H1 (cell line): Measurements from ENCODE around the gene CACNA1C. TPM values are rescaled to one million over a fixed set of nuclear protein-coding genes. Genes with fewer than 3 reads are reported as not detected.

Experiments used
- CTCF ChIA-PET: fragments of 300-600 bp; sonication (Branson Sonifier 250); formaldehyde crosslinking; loops from one replicate; lab custom pipeline; 2021; ENCODE audit not compliant: partially characterized antibody; lab: Charles Lee
- POLR2A ChIA-PET: fragments of 300-600 bp; sonication (Branson Sonifier 250); formaldehyde crosslinking; loops from one replicate; lab custom pipeline; 2021; ENCODE audit warnings: inconsistent platforms; ENCODE audit not compliant: partially characterized antibody; lab: Charles Lee
- DNase-seq, 2 experiments: peaks; one replicate each; pipeline versions ENCODE4 v3.0.0 to v3.0.0-alpha.2; 2010 to 2022; ENCODE audit warnings: low spot score in 2 of 2, low read depth in 1 of 2, mixed read lengths in 1 of 2
- FAIRE-seq: peaks from 2 replicates; lab custom pipeline; 2011; peaks lifted over from hg19 to GRCh38; lab: Jason Lieb, UNC
- H2AFZ ChIP-seq: 2 replicates; pipeline ENCODE4 v1.8.1; 2012; ENCODE audit warnings: low read length, inconsistent platforms
- H2AK5ac ChIP-seq: 2 replicates; pipeline ENCODE4 v1.6.1; 2013; ENCODE audit warnings: low read depth, low read length
- H2BK120ac ChIP-seq: replicated peaks from 2 replicates; pipeline ENCODE3; 2013; ENCODE audit warnings: low read depth, low read length, inconsistent platforms
- H2BK12ac ChIP-seq: 2 replicates; pipeline ENCODE4 v1.6.1; 2013; ENCODE audit warnings: low read depth, low read length
- H2BK15ac ChIP-seq: 2 replicates; pipeline ENCODE4 v1.6.1; 2013; ENCODE audit warnings: low read length
- H2BK20ac ChIP-seq: 2 replicates; pipeline ENCODE4 v1.6.1; 2013; ENCODE audit warnings: low read length
- H2BK5ac ChIP-seq: 2 replicates; pipeline ENCODE4 v1.6.1; 2013; ENCODE audit warnings: low read depth, low read length
- H3K14ac ChIP-seq: 2 replicates; pipeline ENCODE4 v1.6.1; 2013; ENCODE audit warnings: inconsistent platforms; ENCODE audit not compliant: insufficient read length
- H3K18ac ChIP-seq: 2 replicates; pipeline ENCODE4 v1.6.1; 2013; ENCODE audit warnings: low read length; ENCODE audit errors: extremely low read depth
- H3K23ac ChIP-seq: 2 replicates; pipeline ENCODE4 v1.6.1; 2013; ENCODE audit warnings: inconsistent platforms; ENCODE audit not compliant: insufficient read length
- H3K23me2 ChIP-seq: 2 replicates; pipeline ENCODE4 v1.6.1; 2013; ENCODE audit warnings: low read depth, low read length
- H3K27ac ChIP-seq: 2 replicates; pipeline ENCODE4 v1.6.1; 2011; ENCODE audit warnings: low read depth, low read length, inconsistent platforms
- H3K27me3 ChIP-seq, 4 experiments: replicated peaks in 1 of 4; 1 replicate in 1 of 4; 2 replicates in 3 of 4; pipeline versions ENCODE4 v1.6.1 to v1.8.1; 2011 to 2013; ENCODE audit warnings: low read length in 3 of 4, mild to moderate bottlenecking in 3 of 4, inconsistent platforms in 2 of 4, mixed read lengths in 2 of 4, moderate library complexity in 1 of 4; ENCODE audit not compliant: control insufficient read depth in 3 of 4, insufficient read depth in 3 of 4; ENCODE audit errors: extremely low read depth in 1 of 4
- H3K36me3 ChIP-seq, 4 experiments: 2 replicates each; pipeline versions ENCODE4 v1.6.1 to v1.8.1; 2011 to 2013; ENCODE audit warnings: mild to moderate bottlenecking in 4 of 4, low read length in 3 of 4, moderate library complexity in 2 of 4, control low read depth in 1 of 4, inconsistent platforms in 1 of 4; ENCODE audit not compliant: insufficient read depth in 4 of 4, control insufficient read depth in 2 of 4
- H3K4ac ChIP-seq: replicated peaks from 2 replicates; pipeline ENCODE3; 2013; ENCODE audit warnings: low read length, low read depth, mixed read lengths, inconsistent platforms; ENCODE audit not compliant: insufficient read length
- H3K4me1 ChIP-seq, 4 experiments: replicated peaks in 1 of 4; 1 replicate in 1 of 4; 2 replicates in 3 of 4; pipeline versions ENCODE4 v1.6.1 to v1.8.1; 2011 to 2013; ENCODE audit warnings: low read length in 3 of 4, inconsistent platforms in 2 of 4, mixed read lengths in 1 of 4; ENCODE audit not compliant: insufficient read depth in 4 of 4, control insufficient read depth in 3 of 4
- H3K4me2 ChIP-seq, 2 experiments: 2 replicates each; pipeline versions ENCODE4 v1.6.1 to v1.8.1; 2011 to 2013; ENCODE audit warnings: low read depth in 2 of 2, low read length in 2 of 2, control low read depth in 1 of 2, inconsistent platforms in 1 of 2, mild to moderate bottlenecking in 1 of 2; ENCODE audit not compliant: insufficient read depth in 1 of 2
- H3K4me3 ChIP-seq, 4 experiments: fragments of 200-600, 300-600 bp in 1 of 4; sonication (generic), shearing (Covaris generic), sonication (Bioruptor Twin) in 1 of 4; 2 replicates each; pipeline versions ENCODE4 v1.5.1 to v1.8.1; 2011 to 2016; ENCODE audit warnings: low read length in 4 of 4, low read depth in 3 of 4, control low read depth in 2 of 4, inconsistent platforms in 2 of 4, mild to moderate bottlenecking in 2 of 4, mixed read lengths in 1 of 4, moderate library complexity in 1 of 4; ENCODE audit not compliant: insufficient read depth in 2 of 4; ENCODE audit errors: extremely low read depth in 1 of 4
- H3K56ac ChIP-seq: replicated peaks from 2 replicates; pipeline ENCODE3; 2013; ENCODE audit warnings: low read depth, mild to moderate bottlenecking, mixed read lengths, low read length, inconsistent platforms; ENCODE audit not compliant: insufficient read length
- H3K79me1 ChIP-seq: 2 replicates; pipeline ENCODE4 v1.6.1; 2013; ENCODE audit warnings: low read depth, low read length, control low read depth
- H3K79me2 ChIP-seq, 2 experiments: 2 replicates each; pipeline versions ENCODE4 v1.6.1 to v1.8.1; 2012 to 2013; ENCODE audit warnings: low read length in 2 of 2, mild to moderate bottlenecking in 2 of 2, inconsistent platforms in 1 of 2; ENCODE audit not compliant: insufficient read depth in 2 of 2, control insufficient read depth in 1 of 2
- H3K9ac ChIP-seq, 4 experiments: replicated peaks in 1 of 4; 1 replicate in 1 of 4; 2 replicates in 3 of 4; pipeline versions ENCODE4 v1.6.1 to v1.8.1; 2011 to 2013; ENCODE audit warnings: low read depth in 3 of 4, low read length in 3 of 4, control low read depth in 2 of 4, mild to moderate bottlenecking in 2 of 4, moderate library complexity in 2 of 4, inconsistent platforms in 1 of 4; ENCODE audit errors: extremely low read depth in 1 of 4
- H3K9me3 ChIP-seq, 2 experiments: 2 replicates each; pipeline versions ENCODE4 v1.6.1 to v1.8.1; 2012 to 2013; ENCODE audit warnings: mild to moderate bottlenecking in 2 of 2, moderate library complexity in 2 of 2, control low read depth in 1 of 2, inconsistent platforms in 1 of 2, low read depth in 1 of 2, low read length in 1 of 2, mixed read lengths in 1 of 2; ENCODE audit not compliant: insufficient read depth in 2 of 2
- H4K20me1 ChIP-seq, 2 experiments: replicated peaks in 1 of 2; 2 replicates each; pipeline versions ENCODE3 to v1.8.1; 2011 to 2013; ENCODE audit warnings: inconsistent platforms in 2 of 2, low read length in 2 of 2, mild to moderate bottlenecking in 1 of 2; ENCODE audit not compliant: insufficient read depth in 2 of 2, control insufficient read depth in 1 of 2
- H4K5ac ChIP-seq: 2 replicates; pipeline ENCODE4 v1.6.1; 2013; ENCODE audit warnings: low read length, low read depth, mixed read lengths, inconsistent platforms; ENCODE audit not compliant: insufficient read length
- H4K8ac ChIP-seq: 2 replicates; pipeline ENCODE4 v1.8.0; 2013; ENCODE audit warnings: mild to moderate bottlenecking, moderate library complexity, low read length, inconsistent platforms; ENCODE audit not compliant: insufficient read depth; ENCODE audit errors: extremely low read depth
- H4K91ac ChIP-seq: replicated peaks from 2 replicates; pipeline ENCODE3; 2013; ENCODE audit warnings: low read length, mixed read lengths, inconsistent platforms; ENCODE audit not compliant: insufficient read length
- ASH2L ChIP-seq: fragments of 200-600, 300-600 bp; sonication (generic); IDR thresholded peaks from one replicate; pipeline ENCODE4 v1.7.1; 2017; ENCODE audit warnings: low read length
- CTCF ChIP-seq, 3 experiments: IDR thresholded peaks; 1 replicate in 2 of 3; 2 replicates in 1 of 3; pipeline versions ENCODE4 v1.5.1 to v1.6.1; 2011; ENCODE audit warnings: low read length in 3 of 3, mild to moderate bottlenecking in 3 of 3, inconsistent platforms in 2 of 3, low read depth in 1 of 3, moderate library complexity in 1 of 3; ENCODE audit not compliant: insufficient read depth in 1 of 3; ENCODE audit errors: control extremely low read depth in 1 of 3
- EP300 ChIP-seq, 2 experiments: IDR thresholded peaks; 1 replicate in 1 of 2; 2 replicates in 1 of 2; pipeline ENCODE4 v1.6.1; 2011 to 2012; ENCODE audit warnings: low read depth in 2 of 2, low read length in 2 of 2, mild to moderate bottlenecking in 2 of 2, borderline replicate concordance in 1 of 2, inconsistent platforms in 1 of 2, moderate library complexity in 1 of 2
- EZH2 ChIP-seq: fragments of 200-600 bp; sonication (generic); IDR thresholded peaks from 2 replicates; pipeline ENCODE4 v1.7.1; 2012; ENCODE audit warnings: low read depth, mild to moderate bottlenecking, moderate library complexity, low read length, inconsistent platforms; ENCODE audit not compliant: severe bottlenecking
- JUN ChIP-seq: IDR thresholded peaks from 2 replicates; pipeline ENCODE4 v1.6.1; 2011; ENCODE audit warnings: low read depth, mild to moderate bottlenecking, improper control_type of control experiment, low read length
- JUND ChIP-seq: IDR thresholded peaks from 2 replicates; pipeline ENCODE4 v1.6.1; 2011; ENCODE audit warnings: mild to moderate bottlenecking, improper control_type of control experiment, low read length
- RAD21 ChIP-seq, 2 experiments: IDR thresholded peaks in 1 of 2; conservative IDR thresholded peaks in 1 of 2; 2 replicates each; pipeline ENCODE4 v1.6.1; 2011; ENCODE audit warnings: low read depth in 2 of 2, low read length in 2 of 2, improper control_type of control experiment in 1 of 2, inconsistent platforms in 1 of 2, mild to moderate bottlenecking in 1 of 2, moderate library complexity in 1 of 2
- SRF ChIP-seq: IDR thresholded peaks from 2 replicates; pipeline ENCODE4 v1.6.1; 2011; ENCODE audit warnings: mild to moderate bottlenecking, low read depth, low read length, moderate library complexity
- TAF1 ChIP-seq: IDR thresholded peaks from 2 replicates; pipeline ENCODE4 v1.6.1; 2011; ENCODE audit warnings: mild to moderate bottlenecking, low read depth, low read length
- WGBS, 2 experiments: shearing (Covaris generic) in 1 of 2; methylation state at CpG; one replicate each; pipeline versions ENCODE4 v1.1.6 to v1.1.7; 2013 to 2015; ENCODE audit warnings: low lambda C conversion rate in 2 of 2, mixed read lengths in 2 of 2, inconsistent platforms in 1 of 2, low coverage in 1 of 2, missing lambda C conversion rate in 1 of 2; ENCODE audit not compliant: insufficient replicate concordance in 2 of 2, insufficient coverage in 1 of 2, insufficient read length in 1 of 2; ENCODE audit errors: extremely low coverage in 1 of 2, missing lambda C conversion rate in 1 of 2; 5-methylcytosine and 5-hydroxymethylcytosine counted together
- polyA plus RNA-seq, 7 experiments: library from polyadenylated mRNA; depleted of rRNA in 3 of 7; stranded (reverse) in 5 of 7; unstranded in 2 of 7; fragments of >200 nt in 5 of 7; fragments of 200-250 nt in 2 of 7; gene quantifications; 1 replicate in 5 of 7; 2 replicates in 1 of 7; 4 replicates in 1 of 7; pipeline versions ENCODE4 v1.2.1 to v1.2.3, GENCODE V29; 2011 to 2013; ENCODE audit warnings: missing spikeins in 2 of 7, mixed read lengths in 2 of 7
- total RNA-seq: library from RNA; stranded (reverse); fragmentation: NEBNext Ultra II Directional; extraction: Animal tissue kit (Norgen Biotek cat#: 25700); gene quantifications from 2 replicates; pipeline ENCODE4 v1.2.1, GENCODE V29; 2021
- TF ChIP-seq, protein P1 (sequence below): IDR thresholded peaks from 2 replicates; pipeline ENCODE4 v1.6.1; 2012; ENCODE audit warnings: inconsistent platforms

CACNA1C gene
- total and polyA plus RNA-seq, 2 of the 8 experiments (the other 6 are each of a cell fraction or from before 2014, with no cell fraction given) = 1.3 TPM

DNA sequence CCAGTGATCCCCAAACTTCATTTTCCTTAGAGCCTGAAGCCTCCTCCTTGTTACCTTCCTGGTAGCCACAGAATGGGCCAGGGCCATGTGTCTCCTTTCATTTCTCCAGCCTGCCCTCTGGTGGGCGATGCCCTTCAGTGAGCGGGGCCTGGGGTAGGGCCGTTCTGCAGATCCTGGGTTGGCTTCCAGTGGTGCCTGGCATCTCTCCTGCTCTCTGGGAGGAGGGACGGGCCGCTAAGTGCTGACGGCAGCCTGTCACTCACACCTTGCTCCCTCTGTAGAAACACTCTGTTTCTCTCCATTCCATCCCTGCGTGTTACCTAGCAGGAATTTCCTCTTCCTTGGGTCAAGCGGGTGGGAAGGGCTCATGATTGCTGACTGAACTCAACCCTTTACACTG is 232.1 kb downstream of the CACNA1C start:
- FAIRE-seq = peak; percentile 98
- H3K9me3 ChIP-seq = no peaks in the 10 kb centered on the region
- no peaks in the 10 kb centered on the region for H3K23me2 ChIP-seq
- H2BK12ac ChIP-seq = peak overlapping the region; percentile 62; the same call in 1 of the 2 replicates
- ChIA-PET CTCF (interaction anchor here (0.7 to 13.0 kb wide), 26 partner anchors 8 to 304 kb away, joined by 3 to 252 read pairs (median 4); partner anchors contain the start of gene CACNA1C), POLR2A (no interaction called here)
- peak; percentile 64 to 91 for DNase-seq
- peak overlapping the region; percentile 84; the same call in 1 of the 2 replicates for H2BK15ac ChIP-seq
- no peaks in the 10 kb centered on the region for H3K79me1 ChIP-seq
- no peak overlapping the region for H3K27ac ChIP-seq
- no peak overlapping the region for H3K18ac ChIP-seq
- H3K9ac ChIP-seq = no peak overlapping the region
- no peak overlapping the region for H3K4ac ChIP-seq
- no peak overlapping the region for H3K14ac ChIP-seq
- H4K20me1 ChIP-seq = no peaks in the 10 kb centered on the region
- no peak overlapping the region for H4K8ac ChIP-seq
- H2BK120ac ChIP-seq = no peak overlapping the region
- H2BK5ac ChIP-seq = no peak overlapping the region; the same call in 1 of the 2 replicates
- H4K5ac ChIP-seq = no peak overlapping the region
- 0 out of 2 replicates have a peak overlapping the region, but pooled peaks have one; percentile 78 for H2AFZ ChIP-seq
- no peak overlapping the region for H4K91ac ChIP-seq
- no peak overlapping the region for H3K4me2 ChIP-seq
- peaks cover 5 to 18% (median 6%) of the 10 kb centered on the region in 4 experiments for H3K4me1 ChIP-seq
- 18% methylated on average over 8 of the region's 8 CpGs; no CpG with 5 or more reads in 1 of the 2 experiments for WGBS, 2 experiments
- no peaks in the 10 kb centered on the region for H3K36me3 ChIP-seq
- H2BK20ac ChIP-seq = no peak overlapping the region
- peaks cover 0 to 3% (median 0%) of the 10 kb centered on the region in 4 experiments; a peak in 1 of 7 replicates for H3K27me3 ChIP-seq
- no peak overlapping the region for H3K23ac ChIP-seq
- H3K56ac ChIP-seq = no peak overlapping the region
- no peak overlapping the region for H2AK5ac ChIP-seq
- H3K4me3 ChIP-seq = no peak overlapping the region
- H3K79me2 ChIP-seq = no peaks in the 10 kb centered on the region
- no peak for TF ChIP-seq EP300 (IDR thresholded peaks at IDR 0.05; ENCODE audit: borderline replicate concordance in 1 of 2, low read depth in 2 of 2, low read length in 2 of 2)
- TF ChIP-seq EZH2 = no peak
- TF ChIP-seq, protein P1, sequence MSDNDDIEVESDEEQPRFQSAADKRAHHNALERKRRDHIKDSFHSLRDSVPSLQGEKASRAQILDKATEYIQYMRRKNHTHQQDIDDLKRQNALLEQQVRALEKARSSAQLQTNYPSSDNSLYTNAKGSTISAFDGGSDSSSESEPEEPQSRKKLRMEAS = peak; percentile 91
- no peak for TF ChIP-seq TAF1
- no peak for TF ChIP-seq ASH2L
- no peak for TF ChIP-seq SRF
- no peak for TF ChIP-seq JUND
- peak; percentile 82 to 87 for TF ChIP-seq RAD21 (IDR thresholded peaks at IDR 0.05 in 1 of 2, conservative IDR thresholded peaks at IDR 0.05 in 1 of 2; ENCODE audit: low read depth in 2 of 2, low read length in 2 of 2)
- TF ChIP-seq CTCF (IDR thresholded peaks at IDR 0.05; ENCODE audit: control extremely low read depth in 1 of 3, insufficient read depth in 1 of 3, low read depth in 1 of 3, low read length in 3 of 3) = peak; percentile 86 to 95 (median 90)
- TF ChIP-seq JUN = no peak
